Head of caudate nucleus (tissue), 42 donors: ENCODE results near the gene FZD10.

Experiments used
- DNase-seq, 42 donors: peaks; one replicate each; pipeline versions ENCODE4 v3.0.0 to v3.0.0-alpha.2; 2020 to 2021; ENCODE audit warnings: mixed read lengths in 7 of 42
- intact Hi-C: fragments of 100-400 bp; cut with DNase I; formaldehyde crosslinking; loops from one replicate; pipeline ENCODE4 v1.15.0; 2022

Gene FZD10

GRCh38 chr12:130128790-130129735 is 33.2 kb upstream of the FZD10 start:
- no peak for DNase-seq
- intact Hi-C loops: no loop called here

- no peak for DNase-seq
- intact Hi-C loops: no loop called here
These were observed 31.9 kb upstream of the FZD10 start for GRCh38 chr12:130130346-130130745.

GRCh38 chr12:130131025-130131424 is 31.2 kb upstream of the FZD10 start:
- DNase-seq: no peak
- intact Hi-C loops: no loop called here

DNA sequence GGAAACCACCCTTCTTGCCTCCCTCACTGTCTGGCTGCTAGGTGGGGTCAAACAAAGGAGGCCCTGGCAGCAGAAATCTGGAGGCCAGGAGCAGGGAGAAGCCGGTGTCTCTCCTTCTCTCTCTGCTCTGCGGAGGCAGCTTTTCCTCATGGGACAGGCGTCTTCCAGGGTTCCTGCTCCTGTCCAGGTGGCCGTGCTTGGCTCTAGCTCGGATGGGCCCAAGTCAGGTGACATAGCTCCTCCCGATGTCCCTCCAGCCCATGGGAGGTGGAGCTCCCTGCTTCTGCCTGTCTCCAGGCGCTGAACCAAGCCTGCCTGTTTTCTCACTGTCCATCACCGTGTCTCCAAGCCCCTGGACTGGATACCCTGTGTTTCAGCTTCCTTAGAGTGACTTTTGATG is 30.5 kb upstream of the FZD10 start:
- intact Hi-C loops: no loop called here

GRCh38 chr12:130132831-130133511 is 29.3 kb upstream of the FZD10 start:
- intact Hi-C loops: no loop called here
- no peak for DNase-seq

More for the DNA sequence above, 30.5 kb upstream of the FZD10 start:
- DNase-seq: no peak

GRCh38 chr12:130133851-130134562 is 28.3 kb upstream of the FZD10 start:
- DNase-seq: no peak

GRCh38 chr12:130134563-130134915 is 27.7 kb upstream of the FZD10 start:
- no peak for DNase-seq
- intact Hi-C loops: no loop called here

More at GRCh38 chr12:130133851-130134562, 28.3 kb upstream of the FZD10 start:
- intact Hi-C loops: no loop called here

- DNase-seq: no peak
- intact Hi-C loops: no loop called here
These were observed 25.7 kb upstream of the FZD10 start for GRCh38 chr12:130136509-130137039.

DNA sequence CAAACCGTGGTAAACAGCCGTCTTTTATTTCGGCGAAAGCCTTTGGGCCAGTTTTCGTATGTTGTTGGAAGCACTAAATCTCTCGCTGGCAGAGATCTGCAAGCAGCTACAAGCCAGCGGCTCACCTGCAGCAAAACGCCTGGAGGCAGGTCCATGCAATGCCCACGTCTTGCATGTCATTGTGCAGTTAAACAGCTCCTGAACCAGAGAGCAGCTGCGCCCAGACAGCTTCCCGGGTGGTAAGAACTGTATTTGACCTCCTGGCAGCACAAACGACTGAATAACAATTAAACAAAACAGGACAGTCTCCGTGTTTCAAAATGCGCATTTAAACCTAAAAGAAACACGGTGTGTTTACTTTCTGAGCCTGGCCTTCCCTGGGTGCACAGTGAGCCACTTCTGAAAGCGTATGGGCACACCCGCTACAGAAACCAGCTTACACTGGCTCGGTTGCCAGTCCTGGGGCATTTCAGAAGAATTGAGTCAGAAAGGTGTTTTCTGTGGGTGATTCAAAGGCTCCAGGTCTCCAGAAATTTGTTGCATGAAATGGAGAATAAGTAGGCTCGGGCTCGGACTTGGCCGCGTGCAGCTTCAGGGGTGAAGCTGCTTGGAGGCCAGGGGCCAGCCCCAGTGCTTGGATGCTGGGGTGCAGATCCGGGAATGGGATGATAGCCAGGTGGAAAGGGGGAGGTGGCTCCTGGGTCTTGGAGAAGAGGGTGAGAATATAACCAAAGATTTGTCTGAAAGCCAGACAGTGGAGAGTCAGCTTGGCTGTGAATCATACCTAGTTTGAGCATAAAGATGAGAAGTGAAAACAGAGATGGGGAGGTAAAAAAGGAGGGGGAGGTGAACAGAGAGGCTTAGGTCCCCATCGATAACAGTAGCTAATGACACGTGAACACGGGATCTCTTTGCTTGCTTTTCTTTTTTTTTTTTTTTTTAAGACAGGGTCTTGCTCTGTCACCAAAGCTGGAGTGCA is 24.9 kb upstream of the FZD10 start:
- intact Hi-C loops: no loop called here
- no peak for DNase-seq

DNA sequence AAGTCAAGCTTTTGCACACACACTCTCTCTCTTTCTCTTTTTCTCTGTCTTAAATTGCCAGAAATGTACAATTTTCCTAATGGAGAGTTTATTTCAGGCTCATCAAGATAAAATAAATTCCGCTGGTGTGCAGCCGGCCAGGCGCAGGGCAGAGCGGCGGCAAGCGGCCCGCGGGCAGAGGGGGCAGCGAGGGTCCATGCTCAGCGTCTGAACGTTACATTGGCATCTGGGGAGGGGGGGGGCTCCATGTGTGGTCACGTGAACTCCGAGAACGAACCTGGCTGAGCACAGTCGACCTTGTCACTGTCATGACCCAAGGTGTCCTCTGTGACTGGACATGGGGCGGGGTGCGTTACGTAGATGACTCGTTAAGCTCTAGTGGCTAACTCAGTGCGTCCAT is 23.8 kb upstream of the FZD10 start:
- intact Hi-C loops: no loop called here
- no peak for DNase-seq

- no peak for DNase-seq
- intact Hi-C loops: no loop called here
These were observed 22.5 kb upstream of the FZD10 start for GRCh38 chr12:130139567-130140421.

- no peak for DNase-seq
- intact Hi-C loops: no loop called here
These were observed 21.2 kb upstream of the FZD10 start for GRCh38 chr12:130141105-130141504.

DNA sequence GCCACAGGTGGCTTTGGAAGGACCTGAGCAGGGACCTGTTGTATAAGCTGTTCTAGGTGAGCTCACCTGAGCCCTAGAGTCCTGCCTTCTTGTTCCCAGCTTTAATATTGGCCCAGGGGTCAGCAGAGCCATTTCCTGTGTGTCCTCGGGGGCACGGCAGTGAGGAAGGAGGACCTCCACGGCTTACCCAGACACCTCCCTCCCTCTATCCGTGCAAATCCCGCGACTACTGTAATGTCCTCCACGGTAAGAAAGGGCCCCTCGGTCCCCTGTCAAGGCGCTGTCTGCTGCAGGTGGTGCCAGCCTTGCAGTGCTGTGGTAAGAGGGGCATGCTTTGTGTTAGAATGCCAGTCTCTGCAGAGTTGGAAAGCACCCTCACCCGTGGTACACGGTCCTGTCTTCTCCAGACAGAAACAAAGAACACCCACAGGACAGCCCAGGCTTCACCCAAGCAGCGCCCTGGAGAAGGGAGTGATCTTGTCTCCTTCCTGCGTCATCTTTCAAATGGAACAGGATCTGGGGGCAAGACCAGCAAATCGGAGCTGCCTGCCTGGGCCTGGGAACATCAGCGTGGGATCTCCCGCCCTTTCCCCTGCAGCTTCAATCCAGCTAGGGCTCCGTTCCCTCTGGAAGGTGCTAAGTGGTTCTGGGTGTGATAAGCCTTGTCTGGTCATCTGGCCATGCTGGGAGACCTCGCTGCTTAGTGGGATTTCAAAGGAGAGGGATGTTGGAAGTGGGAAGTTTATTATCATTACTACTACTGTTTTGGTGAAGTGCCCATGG is 20.2 kb upstream of the FZD10 start:
- DNase-seq: no peak
- intact Hi-C loops: no loop called here

- intact Hi-C loops: no loop called here
These were observed 19.5 kb upstream of the FZD10 start for GRCh38 chr12:130142736-130143135.

GRCh38 chr12:130143136-130143535 is 19.1 kb upstream of the FZD10 start:
- intact Hi-C loops: no loop called here
- no peak for DNase-seq

More at GRCh38 chr12:130142736-130143135, 19.5 kb upstream of the FZD10 start:
- no peak for DNase-seq

- DNase-seq: no peak
- intact Hi-C loops: no loop called here
These were observed 18.0 kb upstream of the FZD10 start for GRCh38 chr12:130144256-130144655.

DNA sequence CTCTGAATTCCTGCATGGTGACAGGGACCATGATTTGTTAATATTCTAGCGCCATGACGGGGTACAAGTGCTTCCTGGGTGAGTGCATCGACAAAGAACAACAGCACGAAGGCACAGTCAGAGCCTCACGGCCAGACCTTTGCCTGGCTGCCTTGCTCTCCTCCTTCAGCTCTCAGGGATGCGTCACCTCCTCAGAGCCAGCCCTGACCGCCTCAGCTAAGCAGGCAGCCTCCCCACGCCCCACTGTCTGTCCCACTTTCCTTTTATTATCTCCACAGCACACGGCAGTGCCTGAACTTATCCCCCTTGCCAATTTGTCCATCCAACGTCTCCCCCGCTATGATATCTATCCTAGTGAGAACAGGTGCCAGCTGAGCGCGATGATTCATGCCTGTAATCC is 16.5 kb upstream of the FZD10 start:
- intact Hi-C loops: no loop called here
- DNase-seq: no peak
